H54 (cell line): ENCODE data around the gene C19orf25.
"Not testable (repeated sequence)": the region's sequence is repeated elsewhere in the genome, so short reads cannot be mapped to it uniquely, and the experiment has no call there.

Experiments
- DNase-seq: peaks from one replicate; pipeline ENCODE4 v3.0.0; 2011; ENCODE audit warnings: low spot score, mixed read lengths; ENCODE audit not compliant: insufficient read length
- FAIRE-seq: peaks from 3 replicates; lab custom pipeline; 2011; peaks lifted over from hg19 to GRCh38; lab: Jason Lieb, UNC
- POLR2A ChIP-seq: IDR thresholded peaks from 2 replicates; pipeline ENCODE4 v1.6.1; 2011; ENCODE audit warnings: low read depth, mild to moderate bottlenecking, low read length

The C19orf25 gene

GRCh38 chr19:1483979-1484428 is 5.0 kb upstream of the C19orf25 start:
- FAIRE-seq (no peak), DNase-seq (no peak)
- no peak for TF ChIP-seq POLR2A

GRCh38 chr19:1483131-1483978 is 4.3 kb upstream of the C19orf25 start:
- no peak for FAIRE-seq
- DNase-seq, result no peak
- no peak for TF ChIP-seq POLR2A

GRCh38 chr19:1482361-1483130 is 3.5 kb upstream of the C19orf25 start:
- TF ChIP-seq POLR2A, result no peak
- FAIRE-seq (no peak), DNase-seq (no peak)

GRCh38 chr19:1481893-1482360 is 2.9 kb upstream of the C19orf25 start:
- TF ChIP-seq POLR2A, result no peak
- FAIRE-seq (no peak), DNase-seq (no peak)

GRCh38 chr19:1481224-1481892 is 2.3 kb upstream of the C19orf25 start:
- DNase-seq, result no peak
- TF ChIP-seq POLR2A, result no peak
- FAIRE-seq, result no peak

GRCh38 chr19:1477056-1477455 is 2.0 kb downstream of the C19orf25 start:
- DNase-seq, FAIRE-seq: not testable (repeated sequence)

- no peak for TF ChIP-seq POLR2A
- no peak for DNase-seq
- no peak for FAIRE-seq
Observed at GRCh38 chr19:1475751-1476437, 3.1 kb downstream of the C19orf25 start.

- no peak for TF ChIP-seq POLR2A
- FAIRE-seq (no peak), DNase-seq (no peak)
Observed at GRCh38 chr19:1474765-1475351, 4.2 kb downstream of the C19orf25 start.

GRCh38 chr19:1474011-1474764 is 4.8 kb downstream of the C19orf25 start:
- DNase-seq (peak; percentile 78), FAIRE-seq (no peak)
- no peak for TF ChIP-seq POLR2A

- no peak for TF ChIP-seq POLR2A
- FAIRE-seq (no peak), DNase-seq (no peak)
Observed at GRCh38 chr19:1473085-1473851, 5.7 kb downstream of the C19orf25 start.

GRCh38 chr19:1472231-1473084 is 6.6 kb downstream of the C19orf25 start:
- no peak for DNase-seq
- no peak for FAIRE-seq
- no peak for TF ChIP-seq POLR2A
